Activated CD4-positive, alpha-beta T cell treated with anti-CD3 and anti-CD28 coated beads, Interleukin-2, amount 50 U/mL, for 1 hour (primary cell): ENCODE measurements around the gene SPR.

Source experiments
- DNase-seq: peaks from one replicate; pipeline ENCODE4 v3.0.0-alpha.2; 2020

The SPR gene

DNA sequence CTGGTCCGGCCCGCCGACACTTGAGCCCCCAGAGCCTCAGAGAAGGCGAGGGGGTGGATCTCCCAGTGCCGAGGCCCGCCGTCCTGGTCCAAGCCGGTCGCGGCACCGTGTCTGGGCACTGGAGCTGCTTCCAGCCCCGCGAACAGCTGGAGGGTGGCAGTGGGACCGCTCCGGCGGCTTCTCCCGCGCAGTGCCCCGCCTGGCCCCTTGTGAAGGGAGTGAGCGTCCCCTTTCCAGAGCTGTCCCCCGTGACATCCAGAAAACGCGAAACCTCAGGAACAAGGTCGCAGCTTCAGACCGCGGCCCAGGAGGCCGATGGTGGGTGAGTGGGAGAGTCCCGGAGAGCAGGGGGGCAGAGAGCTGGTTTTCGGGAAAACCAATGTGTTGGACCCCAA lies 29.5 kb downstream of the SPR start:
- no peak for DNase-seq

DNA sequence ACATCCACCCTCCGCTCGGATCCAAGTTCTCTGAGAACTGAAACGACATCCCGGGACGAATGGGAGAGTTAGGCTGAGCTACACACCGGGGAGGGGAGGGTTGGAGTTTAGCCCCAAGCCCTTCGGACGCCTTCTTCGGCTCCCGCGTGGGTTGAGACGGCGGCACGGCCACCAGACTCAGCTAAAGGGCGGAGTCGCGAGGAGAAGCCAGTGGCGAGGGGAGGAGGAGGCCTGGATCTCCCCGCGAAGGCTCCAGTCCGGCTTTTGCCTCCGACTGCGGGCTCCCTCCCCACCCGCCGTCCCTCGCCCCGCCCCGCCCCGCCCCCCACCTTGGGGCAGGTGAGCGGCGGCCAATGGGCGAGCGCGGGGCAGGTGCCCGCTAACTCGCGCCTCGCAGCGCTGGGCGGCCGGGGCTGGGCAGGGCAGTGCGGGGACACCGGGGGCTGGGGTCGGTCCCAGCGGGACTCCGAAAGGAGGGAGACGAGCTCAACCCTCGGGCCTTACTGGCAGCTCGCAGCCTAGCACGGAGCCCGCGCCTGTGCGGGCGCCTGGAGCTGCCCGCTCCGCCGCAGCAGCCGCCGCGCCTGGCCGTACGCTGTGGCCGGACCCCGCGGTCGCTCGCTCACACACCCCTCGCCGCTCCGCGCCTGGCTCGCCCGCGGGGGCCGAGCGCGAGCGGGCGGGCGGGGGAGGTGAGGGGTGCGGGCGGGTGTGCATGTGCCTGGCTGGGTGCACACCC lies 30.1 kb downstream of the SPR start, which contains the start of gene EMX1:
TSS of gene EMX1 (plus strand) at position 382 of the 739 bp plus-strand sequence. CDS start at position 716, 334 bp downstream.
- peak; percentile 31 for DNase-seq

- no peak for DNase-seq
These were observed 30.8 kb downstream of the SPR start for GRCh38 chr2:72917877-72918553.

GRCh38 chr2:72919414-72920317 lies 32.5 kb downstream of the SPR start:
- DNase-seq: no peak

DNA sequence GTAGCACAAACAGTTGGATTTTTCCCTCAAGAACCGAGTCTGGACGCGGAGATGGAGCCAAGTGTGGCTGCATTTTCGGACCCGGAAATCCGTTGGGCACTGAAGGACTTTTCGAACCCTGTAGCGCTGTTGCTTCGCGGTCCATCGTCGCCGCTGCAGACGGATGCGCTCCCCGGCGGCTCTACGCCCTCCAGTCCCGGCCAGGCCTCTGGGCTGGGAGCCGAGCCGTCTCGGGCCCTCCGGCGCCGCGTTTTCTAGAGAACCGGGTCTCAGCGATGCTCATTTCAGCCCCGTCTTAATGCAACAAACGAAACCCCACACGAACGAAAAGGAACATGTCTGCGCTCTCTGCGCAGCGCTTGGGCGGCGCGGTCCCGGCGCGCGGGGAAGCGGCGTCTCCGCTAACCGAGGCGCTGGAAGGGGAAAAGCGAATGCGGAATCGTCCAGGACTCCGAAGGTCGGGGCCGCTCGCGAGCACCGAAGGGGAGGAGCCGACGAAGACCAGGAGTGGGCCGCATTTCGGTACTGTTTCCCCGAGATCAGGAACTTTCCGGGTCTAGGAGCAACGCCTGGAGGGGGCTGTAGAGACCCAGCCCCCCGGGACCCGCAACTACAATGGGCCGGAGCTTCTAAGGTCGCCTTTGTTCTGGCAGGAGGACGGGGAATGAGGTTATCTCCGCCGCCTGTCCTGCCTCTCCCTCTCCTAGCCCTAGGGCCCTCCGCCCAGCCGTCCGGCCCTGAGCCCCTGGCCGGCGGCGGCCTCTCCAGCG lies 33.3 kb downstream of the SPR start:
- DNase-seq: no peak

DNA sequence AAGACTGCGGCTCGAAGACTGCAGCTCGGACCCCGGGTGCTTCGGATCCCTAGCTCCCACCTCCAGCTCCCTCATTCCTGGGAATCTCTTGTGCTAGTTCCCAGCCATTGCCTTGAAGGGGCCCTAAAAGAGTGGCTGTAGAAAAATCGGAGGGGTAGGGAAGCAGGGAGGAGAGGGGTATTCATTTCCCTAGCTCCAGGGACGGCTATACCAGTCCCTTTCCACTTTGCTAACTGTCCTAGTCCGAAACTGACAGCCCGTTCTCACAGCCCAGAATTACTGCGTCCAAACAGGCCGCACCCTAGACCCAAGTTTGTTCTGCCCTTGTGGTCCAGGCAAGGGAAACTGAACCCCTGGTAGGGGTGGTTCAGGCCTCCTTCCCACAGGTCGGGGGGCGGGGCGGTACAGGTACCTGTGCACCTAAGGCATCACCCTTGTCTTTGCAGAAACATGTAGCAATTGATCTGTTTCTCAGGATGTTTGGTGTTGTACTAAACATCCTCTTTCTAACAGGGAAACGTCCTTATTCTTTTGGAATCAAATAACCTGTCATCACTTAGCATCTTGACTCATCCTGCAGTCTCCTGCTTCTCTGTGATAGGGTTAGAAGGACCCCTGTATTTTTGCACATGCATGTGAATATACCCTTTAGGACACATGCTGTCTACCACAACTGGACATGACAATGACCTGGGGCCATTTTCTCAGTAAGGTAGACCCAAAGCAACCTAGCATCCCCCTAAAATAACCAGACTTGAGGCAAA lies 34.1 kb downstream of the SPR start:
- no peak for DNase-seq

- no peak for DNase-seq
These were observed 34.6 kb downstream of the SPR start for GRCh38 chr2:72921853-72922252.

DNA sequence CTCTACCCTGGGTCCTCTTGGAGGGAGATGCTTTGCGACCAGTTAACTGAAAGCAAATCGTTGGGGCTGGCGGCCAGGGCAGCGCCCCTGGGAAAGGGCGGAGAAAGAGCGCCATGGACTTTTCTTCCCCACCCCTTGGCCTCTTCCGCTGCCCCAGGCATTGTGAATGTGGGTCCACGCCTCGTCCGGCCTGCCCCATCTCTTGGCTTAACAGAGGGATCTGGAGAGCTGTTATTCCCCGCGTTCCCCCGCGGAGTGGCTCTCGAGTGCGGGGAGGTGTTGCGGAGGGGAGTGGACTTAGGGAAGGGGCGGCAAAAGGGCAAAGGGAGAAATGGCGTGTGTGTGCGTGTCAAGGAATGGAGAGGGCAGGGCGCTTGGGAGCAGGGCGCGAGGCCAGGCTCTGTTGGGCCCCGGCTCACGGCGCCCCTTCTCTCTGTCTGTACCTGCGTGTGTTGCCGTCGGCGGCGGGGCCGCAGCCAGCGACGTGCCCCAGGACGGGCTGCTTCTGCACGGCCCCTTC lies 36.7 kb downstream of the SPR start:
- DNase-seq: no peak

GRCh38 chr2:72924353-72925240 lies 37.4 kb downstream of the SPR start:
- no peak for DNase-seq

- DNase-seq: no peak
These were observed 38.2 kb downstream of the SPR start for GRCh38 chr2:72925328-72925943.

GRCh38 chr2:72926368-72926767 lies 39.2 kb downstream of the SPR start:
- no peak for DNase-seq

- DNase-seq: no peak
These were observed 39.7 kb downstream of the SPR start for GRCh38 chr2:72926811-72927465.

- no peak for DNase-seq
These were observed 40.7 kb downstream of the SPR start for GRCh38 chr2:72927619-72928550.

GRCh38 chr2:72929010-72929409 lies 41.8 kb downstream of the SPR start:
- no peak for DNase-seq

DNA sequence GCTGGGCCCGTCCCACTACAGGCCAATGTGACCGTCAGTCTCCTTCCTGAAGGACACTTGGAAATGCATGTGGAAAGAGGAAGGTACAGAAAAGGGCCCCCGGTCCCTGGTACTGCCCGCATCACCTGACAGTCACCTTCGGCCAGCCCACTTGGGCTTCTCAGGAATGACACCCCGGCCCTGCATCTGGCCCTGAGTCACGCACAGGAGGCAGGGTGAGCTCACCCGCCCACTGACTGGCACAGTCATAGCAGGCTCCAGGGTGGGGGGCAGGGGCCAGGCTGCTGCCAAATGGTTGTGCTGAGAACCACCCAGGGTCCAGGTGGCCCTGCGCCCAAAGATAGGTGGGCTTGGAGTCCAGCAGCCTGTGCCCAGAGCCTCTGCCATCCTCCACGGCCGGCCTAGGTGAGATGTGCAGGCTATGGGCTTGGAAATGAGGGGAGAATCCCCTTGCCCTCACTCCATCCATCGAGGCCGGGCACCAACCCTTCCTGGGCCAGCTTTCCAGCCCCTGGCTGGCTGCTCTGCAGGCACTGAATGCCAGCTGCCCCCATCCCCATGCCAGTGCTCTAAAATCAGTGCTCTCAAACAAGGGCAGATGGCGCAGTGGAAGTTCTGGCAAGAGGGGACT lies 44.2 kb downstream of the SPR start:
- no peak for DNase-seq

- no peak for DNase-seq
These were observed 45.0 kb downstream of the SPR start for GRCh38 chr2:72932045-72932740.

DNA sequence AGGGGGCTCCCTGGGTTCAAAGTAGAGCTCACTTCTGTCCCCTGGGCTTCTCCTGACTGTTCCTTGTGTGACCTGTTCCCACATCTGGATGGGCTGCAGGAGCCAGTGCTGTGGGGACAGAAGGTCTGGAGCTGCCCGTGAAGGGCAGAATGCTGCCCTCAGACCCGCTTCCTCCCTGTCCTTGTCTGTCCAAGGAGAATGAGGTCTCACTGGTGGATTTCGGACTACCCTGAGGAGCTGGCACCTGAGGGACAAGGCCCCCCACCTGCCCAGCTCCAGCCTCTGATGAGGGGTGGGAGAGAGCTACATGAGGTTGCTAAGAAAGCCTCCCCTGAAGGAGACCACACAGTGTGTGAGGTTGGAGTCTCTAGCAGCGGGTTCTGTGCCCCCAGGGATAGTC lies 45.6 kb downstream of the SPR start:
- no peak for DNase-seq
